Osteocyte (in vitro differentiated cells): Measurements from ENCODE around the gene GLP2R. TPM values are rescaled to one million over a fixed set of nuclear protein-coding genes. Genes with fewer than 3 reads are reported as not detected.
A peak's percentile ranks its signal among the peaks of the same experiment; 100 is the strongest.

Experiments
- DNase-seq: peaks from one replicate; pipeline ENCODE4 v3.0.0; 2021; ENCODE audit warnings: mixed read lengths; ENCODE audit not compliant: unreplicated experiment; ENCODE audit errors: extremely low spot score
- H3K27ac Mint-ChIP-seq: one replicate; pipeline ENCODE4 v1.8.0; 2021; ENCODE audit warnings: mild to moderate bottlenecking, mixed read lengths; ENCODE audit not compliant: unreplicated experiment
- H3K27me3 Mint-ChIP-seq: one replicate; pipeline ENCODE4 v1.8.0; 2021; ENCODE audit warnings: mixed read lengths; ENCODE audit not compliant: unreplicated experiment
- H3K36me3 Mint-ChIP-seq: one replicate; pipeline ENCODE4 v1.8.0; 2021; ENCODE audit warnings: mixed read lengths; ENCODE audit not compliant: unreplicated experiment
- H3K4me1 Mint-ChIP-seq: one replicate; pipeline ENCODE4 v1.8.0; 2021; ENCODE audit warnings: mixed read lengths; ENCODE audit not compliant: unreplicated experiment
- H3K4me3 Mint-ChIP-seq: one replicate; pipeline ENCODE4 v1.8.0; 2021; ENCODE audit warnings: mild to moderate bottlenecking, moderate library complexity, mixed read lengths; ENCODE audit not compliant: unreplicated experiment
- H3K9me3 Mint-ChIP-seq: one replicate; pipeline ENCODE4 v1.8.0; 2021; ENCODE audit warnings: mixed read lengths; ENCODE audit not compliant: unreplicated experiment
- total RNA-seq: library from RNA; stranded (reverse); gene quantifications from 2 replicates; pipeline ENCODE4 v1.2.1, GENCODE V29; 2021
- TF ChIP-seq, protein P1 (sequence below): fragments of 200-600 bp; sonication (generic); IDR thresholded peaks from 2 replicates; pipeline ENCODE4 v1.5.0; 2021; ENCODE audit warnings: antibody characterized with exemption, mild to moderate bottlenecking, moderate library complexity

The GLP2R gene
- total RNA-seq, 1 donor from 2014 or later = 3.2 TPM

DNA sequence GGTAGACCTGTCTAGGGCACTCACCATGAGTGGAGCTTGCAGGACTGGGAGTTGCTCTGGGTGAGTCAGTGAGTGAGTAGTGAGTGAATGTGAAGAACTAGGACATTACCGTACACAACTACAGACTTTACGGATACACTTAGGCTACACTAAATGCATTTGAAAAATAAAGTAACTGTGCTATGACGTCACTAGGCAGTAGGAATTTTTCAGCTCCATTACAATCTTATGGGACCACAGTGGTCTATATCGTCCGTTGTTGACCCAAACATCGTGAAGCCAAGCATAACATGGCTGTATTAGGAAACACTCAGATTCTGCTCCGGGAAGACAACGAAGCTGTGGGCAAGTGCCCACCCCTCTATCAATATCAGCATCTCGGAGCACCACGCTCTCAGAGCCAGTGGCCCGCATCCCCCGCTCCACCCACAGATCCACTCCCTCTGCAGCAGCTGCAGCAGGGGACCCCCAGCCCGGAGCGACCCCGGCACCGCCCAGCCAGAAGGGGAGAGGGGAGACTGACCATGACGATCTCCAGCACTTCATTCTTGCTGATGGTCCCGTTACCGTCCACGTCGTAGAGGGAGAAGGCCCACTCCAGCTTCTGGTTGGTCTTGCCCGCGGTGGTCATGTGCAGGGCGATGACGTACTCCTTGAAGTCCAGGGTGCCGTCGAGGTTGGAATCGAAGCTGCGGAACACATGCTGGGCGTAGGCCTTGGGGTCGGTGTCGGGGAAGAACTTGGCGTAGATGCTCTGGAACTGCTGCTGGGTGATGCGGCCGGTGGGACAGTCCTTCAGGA lies 78.8 kb downstream of the GLP2R start:
- Mint-ChIP-seq H3K4me3 (no peak overlapping the region), H3K36me3 (peaks cover 1% of the 10 kb centered on the region), H3K27me3 (no peaks in the 10 kb centered on the region), H3K27ac (no peak overlapping the region), H3K4me1 (peaks cover 33% of the 10 kb centered on the region), H3K9me3 (peaks cover 6% of the 10 kb centered on the region)
- no peak for DNase-seq
- TF ChIP-seq, protein P1, sequence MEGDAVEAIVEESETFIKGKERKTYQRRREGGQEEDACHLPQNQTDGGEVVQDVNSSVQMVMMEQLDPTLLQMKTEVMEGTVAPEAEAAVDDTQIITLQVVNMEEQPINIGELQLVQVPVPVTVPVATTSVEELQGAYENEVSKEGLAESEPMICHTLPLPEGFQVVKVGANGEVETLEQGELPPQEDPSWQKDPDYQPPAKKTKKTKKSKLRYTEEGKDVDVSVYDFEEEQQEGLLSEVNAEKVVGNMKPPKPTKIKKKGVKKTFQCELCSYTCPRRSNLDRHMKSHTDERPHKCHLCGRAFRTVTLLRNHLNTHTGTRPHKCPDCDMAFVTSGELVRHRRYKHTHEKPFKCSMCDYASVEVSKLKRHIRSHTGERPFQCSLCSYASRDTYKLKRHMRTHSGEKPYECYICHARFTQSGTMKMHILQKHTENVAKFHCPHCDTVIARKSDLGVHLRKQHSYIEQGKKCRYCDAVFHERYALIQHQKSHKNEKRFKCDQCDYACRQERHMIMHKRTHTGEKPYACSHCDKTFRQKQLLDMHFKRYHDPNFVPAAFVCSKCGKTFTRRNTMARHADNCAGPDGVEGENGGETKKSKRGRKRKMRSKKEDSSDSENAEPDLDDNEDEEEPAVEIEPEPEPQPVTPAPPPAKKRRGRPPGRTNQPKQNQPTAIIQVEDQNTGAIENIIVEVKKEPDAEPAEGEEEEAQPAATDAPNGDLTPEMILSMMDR = no peak

DNA sequence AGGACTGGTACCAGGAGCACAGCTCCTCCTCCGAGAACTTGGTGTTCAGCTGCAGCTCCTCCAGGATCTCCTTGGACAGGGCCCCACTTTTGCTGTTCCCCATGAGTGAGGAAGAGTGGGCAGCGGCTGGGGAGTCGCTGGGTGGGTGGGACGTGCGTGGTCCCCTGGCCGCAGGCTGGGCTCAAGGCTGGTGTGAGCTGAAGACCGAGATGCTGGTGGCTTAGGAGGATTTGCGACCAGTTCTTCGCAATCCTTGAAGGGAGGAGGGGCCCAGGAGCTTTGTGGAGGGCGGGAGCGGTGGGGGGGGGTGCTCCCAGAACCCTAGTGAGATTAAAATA lies 79.3 kb downstream of the GLP2R start, which contains the start of gene RCVRN:
Gene RCVRN (minus strand): TSS at position 194 of the 338 bp plus-strand sequence. CDS start 91 bp downstream, at position 103.
- Mint-ChIP-seq H3K9me3 (peaks cover 9% of the 10 kb centered on the region), H3K36me3 (peaks cover 3% of the 10 kb centered on the region), H3K27ac (no peak within 1 kb of the TSS)

DNA sequence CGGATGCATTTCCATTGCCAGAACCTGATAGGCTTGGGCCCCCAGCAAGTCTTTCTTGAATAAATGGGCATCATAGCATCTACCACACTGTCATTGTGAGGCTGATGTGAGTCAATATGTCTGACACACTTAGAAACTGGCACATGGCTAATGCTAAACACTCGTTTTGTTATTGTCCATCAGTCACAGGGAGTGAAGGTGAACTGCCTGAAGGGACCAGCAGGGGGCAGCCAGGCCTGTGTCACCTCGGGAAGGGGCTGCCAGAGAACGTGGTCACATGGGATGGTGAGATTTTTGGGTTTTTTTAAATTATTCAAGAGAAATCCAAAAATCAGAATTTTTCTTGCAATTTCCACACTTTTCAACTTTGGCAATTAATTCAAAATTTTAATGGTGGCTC lies 80.2 kb downstream of the GLP2R start:
- Mint-ChIP-seq H3K9me3 (peaks cover 9% of the 10 kb centered on the region), H3K4me1 (peaks cover 26% of the 10 kb centered on the region), H3K36me3 (peaks cover 3% of the 10 kb centered on the region), H3K4me3 (no peak overlapping the region), H3K27ac (no peak overlapping the region), H3K27me3 (no peaks in the 10 kb centered on the region)
- TF ChIP-seq, protein P1 = peak; percentile 54
- no peak for DNase-seq

More for the DNA sequence above, 79.3 kb downstream of the GLP2R start, which contains the start of gene RCVRN:
- Mint-ChIP-seq H3K4me1 (peaks cover 29% of the 10 kb centered on the region), H3K4me3 (no peak within 1 kb of the TSS), H3K27me3 (no peaks in the 10 kb centered on the region)
- no peak for DNase-seq
- TF ChIP-seq, protein P1 = no peak

DNA sequence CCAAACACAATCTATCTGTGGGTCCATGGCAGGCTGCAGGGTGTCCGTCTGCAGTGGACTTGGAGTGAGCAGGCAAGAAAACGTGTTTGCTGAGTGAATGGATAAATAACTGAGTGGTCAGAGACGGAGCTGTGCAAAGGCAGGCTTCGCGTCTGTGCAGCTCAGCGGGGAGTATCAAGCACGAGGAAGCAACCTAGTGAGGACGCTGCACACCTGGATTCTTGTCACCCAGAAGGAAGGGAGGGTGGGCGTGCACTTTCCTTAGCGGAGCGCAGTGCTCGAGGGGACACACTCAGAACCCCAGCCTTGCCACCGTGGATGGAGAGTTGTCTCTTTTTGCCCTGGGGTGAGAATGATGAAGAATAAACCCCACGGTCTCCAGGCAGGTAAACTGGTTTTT lies 80.9 kb downstream of the GLP2R start:
- no peak overlapping the region for H3K4me3 Mint-ChIP-seq
- H3K27me3 Mint-ChIP-seq = no peaks in the 10 kb centered on the region
- no peak overlapping the region for H3K27ac Mint-ChIP-seq
- DNase-seq = no peak
- peaks cover 9% of the 10 kb centered on the region for H3K9me3 Mint-ChIP-seq
- H3K36me3 Mint-ChIP-seq = peaks cover 3% of the 10 kb centered on the region
- H3K4me1 Mint-ChIP-seq = peaks cover 22% of the 10 kb centered on the region
- TF ChIP-seq, protein P1 = no peak

DNA sequence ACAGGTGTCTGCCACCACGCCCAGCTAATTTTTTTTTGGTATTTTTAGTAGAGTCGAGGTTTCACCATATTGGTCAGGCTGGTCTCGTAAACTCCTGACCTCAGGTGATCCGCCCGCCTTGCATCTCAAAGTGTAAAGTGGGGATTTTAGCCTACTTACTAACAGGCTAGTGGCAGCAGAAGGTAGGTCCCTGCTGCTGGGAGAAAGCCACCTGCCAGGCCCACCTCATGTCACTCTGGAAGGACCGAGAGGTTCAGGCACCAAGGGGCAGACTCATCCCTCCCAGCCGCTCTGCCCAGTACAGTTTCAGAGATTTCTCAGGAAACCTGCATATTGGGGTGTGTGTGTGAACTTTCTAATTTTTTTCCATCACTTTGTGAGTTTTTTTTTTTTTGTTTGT lies 81.4 kb downstream of the GLP2R start:
- no peak for DNase-seq
- H3K36me3 Mint-ChIP-seq = peaks cover 3% of the 10 kb centered on the region
- peaks cover 22% of the 10 kb centered on the region for H3K4me1 Mint-ChIP-seq
- no peaks in the 10 kb centered on the region for H3K27me3 Mint-ChIP-seq
- TF ChIP-seq, protein P1 = no peak
- H3K27ac Mint-ChIP-seq = no peak overlapping the region
- H3K9me3 Mint-ChIP-seq = peaks cover 9% of the 10 kb centered on the region
- no peak overlapping the region for H3K4me3 Mint-ChIP-seq
